Measurements from ENCODE around the gene AQP12A.
"Not testable (repeated sequence)": the region's sequence is repeated elsewhere in the genome, so short reads cannot be mapped to it uniquely, and the experiment has no call there.

Gene AQP12A

GRCh38 chr2:240662681-240663080 is 29.0 kb upstream of the AQP12A start:
- no peak for DNase-seq

- DNase-seq: no peak
Observed at GRCh38 chr2:240663546-240664190, 28.0 kb upstream of the AQP12A start.

DNA sequence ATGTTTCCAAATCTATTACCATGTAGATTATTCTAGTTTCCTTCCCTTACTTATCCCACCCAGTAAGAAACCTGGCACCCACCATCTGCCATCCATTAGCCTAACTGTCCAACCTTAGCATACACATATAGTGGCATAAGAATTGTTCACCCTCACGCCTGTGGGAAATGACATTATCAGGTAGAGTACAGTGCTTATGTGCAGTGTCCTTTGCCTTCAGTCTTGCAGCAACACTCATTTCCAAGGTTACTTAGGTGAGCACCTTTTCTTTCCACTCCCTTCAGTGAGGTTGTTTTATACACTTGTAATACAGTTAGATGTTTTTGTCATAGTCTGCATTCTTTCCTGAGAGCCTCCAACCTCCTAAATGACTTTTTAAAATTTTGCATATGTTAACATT is 27.0 kb upstream of the AQP12A start:
- DNase-seq: no peak

GRCh38 chr2:240670402-240670801 is 21.3 kb upstream of the AQP12A start:
- DNase-seq: no peak

DNA sequence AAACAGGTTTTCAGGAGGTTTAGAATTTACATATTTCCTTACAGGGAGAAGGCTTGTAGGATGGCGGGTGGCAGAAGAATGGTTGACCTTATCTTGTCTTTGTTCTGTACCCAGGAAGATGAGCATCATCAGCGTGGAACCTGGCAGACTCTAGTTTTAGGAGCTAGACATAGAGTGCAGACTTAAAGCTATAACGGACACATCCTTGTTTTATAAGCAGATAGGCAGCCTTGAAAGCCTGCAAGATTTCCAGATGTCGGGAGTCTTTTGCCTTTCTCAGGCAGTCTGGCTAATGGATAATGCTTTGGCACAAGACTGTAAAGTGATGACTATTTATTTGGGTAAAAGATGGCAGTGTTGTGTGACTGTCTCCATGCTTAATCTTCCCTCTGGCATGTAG is 20.7 kb upstream of the AQP12A start:
- no peak for DNase-seq

DNA sequence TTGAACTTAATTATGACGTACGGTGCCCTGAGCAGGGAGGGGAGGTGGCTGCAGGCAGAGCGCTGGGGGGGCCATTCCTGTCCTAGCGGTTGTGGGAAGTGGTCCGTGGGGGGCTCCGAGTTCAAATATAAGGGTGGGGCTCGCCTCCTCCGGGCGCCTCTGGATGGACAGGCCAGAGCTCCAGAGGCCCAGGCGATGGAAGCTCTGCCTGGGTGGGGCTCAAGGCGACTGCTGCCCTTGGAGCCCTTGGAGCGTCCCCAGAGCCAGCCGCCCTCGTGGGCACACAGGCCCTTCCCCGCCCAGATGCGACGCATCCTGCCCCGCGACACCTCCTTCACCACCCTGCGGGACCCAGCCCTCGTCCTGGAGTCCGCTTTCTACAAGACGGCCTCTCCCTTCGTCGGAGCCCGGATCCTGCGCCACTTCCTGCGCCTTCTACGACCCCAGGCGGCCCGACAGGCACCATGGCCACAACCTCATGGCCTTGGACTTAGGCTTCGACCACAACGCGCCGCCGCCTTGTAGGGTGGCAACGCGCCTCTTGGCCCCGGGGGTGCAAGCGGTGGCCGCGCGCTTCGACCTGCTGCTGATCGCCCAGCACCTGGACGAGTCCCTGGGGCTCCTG is 19.5 kb upstream of the AQP12A start:
- DNase-seq: no peak

DNA sequence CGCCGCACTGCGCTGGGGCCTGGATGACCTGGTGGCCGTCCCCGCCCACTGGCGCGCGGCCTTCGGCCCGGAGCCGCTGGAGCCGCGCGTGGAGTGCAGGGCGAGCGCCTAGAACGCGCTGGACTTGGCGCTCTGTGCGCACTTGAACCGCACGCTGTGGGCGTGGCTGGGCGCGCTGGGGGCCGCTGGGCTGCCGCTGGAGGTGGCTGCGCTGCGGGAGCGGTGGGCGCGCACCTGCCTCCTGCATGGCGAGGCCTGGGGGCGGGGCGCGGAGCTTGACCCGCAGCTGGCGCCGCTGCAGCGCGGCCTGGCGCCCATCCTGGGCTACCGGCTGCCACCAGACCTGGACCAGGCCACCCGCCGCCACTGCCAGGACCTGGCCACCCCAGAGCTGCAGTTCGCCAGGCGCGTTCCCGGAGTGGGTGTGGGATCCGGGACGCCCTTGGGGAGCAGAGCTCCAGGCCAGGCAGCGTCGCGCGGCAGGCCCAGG is 18.9 kb upstream of the AQP12A start:
- no peak for DNase-seq

- DNase-seq: not testable (repeated sequence)
Observed at GRCh38 chr2:240674461-240675184, 17.0 kb upstream of the AQP12A start.

GRCh38 chr2:240675345-240675744 is 16.3 kb upstream of the AQP12A start:
- DNase-seq: not testable (repeated sequence)

DNA sequence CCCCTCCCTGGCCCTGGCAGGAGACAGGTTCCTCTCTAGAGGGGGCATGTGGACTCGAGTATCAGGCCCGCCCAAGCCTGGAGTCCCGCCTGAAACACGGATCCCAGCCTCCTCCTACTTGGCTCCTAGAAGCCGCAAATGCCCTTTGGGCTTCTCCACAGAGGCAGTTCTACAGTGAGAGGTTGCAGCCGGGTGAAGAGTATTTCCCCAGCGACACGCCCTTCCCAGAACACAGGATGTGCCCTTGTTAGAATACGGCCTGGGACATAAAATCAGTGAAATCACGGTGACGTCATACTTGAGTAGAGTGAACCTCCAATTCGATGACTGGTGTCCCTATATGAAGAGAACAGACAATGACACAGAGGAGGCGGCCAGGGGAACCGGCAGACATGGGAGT is 13.6 kb upstream of the AQP12A start:
- DNase-seq: not testable (repeated sequence)

GRCh38 chr2:240678909-240679308 is 12.8 kb upstream of the AQP12A start:
- not testable (repeated sequence) for DNase-seq

DNA sequence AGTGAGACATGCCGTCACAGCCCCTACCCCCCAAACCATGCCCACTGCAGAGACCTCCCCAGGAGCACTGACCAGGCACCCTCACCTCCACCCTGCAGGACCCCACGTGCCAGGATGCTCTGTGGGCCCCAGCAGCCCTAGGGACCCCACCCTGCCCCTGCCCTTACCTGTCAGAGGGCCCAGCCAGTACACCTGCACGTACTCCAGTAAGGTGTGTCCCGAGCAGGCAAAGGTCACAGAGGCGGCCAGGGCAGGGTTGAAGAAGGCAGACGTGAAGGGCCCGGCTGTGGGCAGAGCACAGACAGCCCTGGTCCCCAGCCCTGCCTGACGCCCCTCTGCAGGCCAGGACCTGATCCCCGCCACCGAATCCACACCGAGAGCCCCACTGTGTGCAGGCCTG is 11.5 kb upstream of the AQP12A start:
- DNase-seq: not testable (repeated sequence)

DNA sequence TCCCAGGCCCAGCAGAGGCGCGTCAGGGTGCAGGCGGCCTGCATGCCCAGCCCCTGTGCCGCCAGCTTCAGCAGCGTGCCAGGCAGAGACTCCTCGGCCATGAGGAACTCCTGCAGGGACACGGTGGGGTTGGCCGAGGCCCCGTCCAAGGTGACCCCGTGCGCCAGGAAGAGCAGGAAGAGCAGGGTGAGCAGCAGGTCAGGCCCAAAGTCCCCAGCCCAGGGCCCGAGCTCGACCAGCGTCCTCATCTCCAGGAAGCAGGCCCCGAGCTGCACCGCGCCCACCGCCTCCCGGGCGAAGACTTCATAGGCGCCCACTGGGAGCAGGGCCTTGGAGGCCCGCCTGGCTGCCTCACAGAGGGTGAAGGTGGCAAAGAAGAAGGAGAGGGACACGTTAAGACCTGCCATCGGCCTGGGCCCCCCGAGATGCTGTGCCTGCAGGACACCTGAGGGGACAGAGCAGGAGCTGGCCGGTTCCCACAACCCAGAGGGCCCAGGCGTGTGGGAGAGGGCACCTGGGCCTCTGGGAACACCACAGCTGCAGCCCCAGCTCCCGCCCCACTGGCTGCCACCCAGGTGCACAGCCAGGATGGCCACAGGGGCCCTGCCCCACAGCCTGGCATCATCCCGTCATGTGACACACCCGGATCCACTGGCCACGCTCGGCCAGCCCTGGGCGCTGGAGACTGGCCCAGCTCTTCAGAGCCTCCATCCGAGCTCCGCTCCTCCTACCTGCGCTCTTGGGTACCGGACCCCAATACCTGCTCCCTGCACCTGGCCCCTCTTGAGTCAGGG is 9.0 kb upstream of the AQP12A start, which contains the start of gene AQP12B:
Gene AQP12B, minus strand, starts transcription at position 455 of the 794 bp plus-strand sequence. Its CDS starts 48 bp downstream, at position 407.
- DNase-seq: not testable (repeated sequence)

GRCh38 chr2:240683329-240683979 is 8.2 kb upstream of the AQP12A start:
- not testable (repeated sequence) for DNase-seq

DNA sequence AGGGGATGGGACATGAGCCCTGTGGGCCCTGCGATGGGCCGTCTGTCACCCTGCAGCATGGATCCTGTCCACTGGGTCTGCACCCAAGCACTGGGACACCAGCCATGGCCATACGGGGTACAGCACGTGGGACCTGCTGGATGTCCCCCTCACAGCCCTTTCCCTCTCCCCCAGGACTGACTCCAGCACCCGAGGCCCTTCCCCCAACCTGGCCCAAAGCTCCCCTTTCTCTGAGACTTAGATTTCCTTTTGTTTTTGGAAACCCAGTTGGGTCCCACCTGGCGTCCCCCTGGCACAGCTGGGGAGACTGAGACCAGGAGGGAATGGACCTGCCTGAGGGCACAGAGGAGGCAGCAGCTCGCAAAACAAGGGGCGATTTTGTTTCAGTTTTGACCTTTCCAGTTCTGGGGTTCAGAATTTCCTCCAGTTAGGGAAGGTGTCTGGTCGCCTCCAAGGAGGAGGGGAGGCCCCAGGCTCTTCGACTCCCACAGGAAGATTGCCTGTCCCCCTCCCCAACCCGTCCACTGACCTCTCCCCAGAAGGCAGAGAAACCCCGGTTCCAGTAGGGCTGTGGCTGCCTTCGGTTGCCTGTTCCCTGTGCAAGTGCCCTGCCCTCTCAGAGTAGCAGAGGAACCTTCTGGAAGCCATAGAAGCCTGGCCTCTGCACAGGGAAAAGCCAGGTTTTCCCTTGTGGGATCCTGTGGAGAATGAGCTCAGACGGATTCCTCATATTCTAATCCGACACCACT is 7.5 kb upstream of the AQP12A start:
- DNase-seq: not testable (repeated sequence)

GRCh38 chr2:240685771-240686371 is 5.8 kb upstream of the AQP12A start:
- no peak for DNase-seq

DNA sequence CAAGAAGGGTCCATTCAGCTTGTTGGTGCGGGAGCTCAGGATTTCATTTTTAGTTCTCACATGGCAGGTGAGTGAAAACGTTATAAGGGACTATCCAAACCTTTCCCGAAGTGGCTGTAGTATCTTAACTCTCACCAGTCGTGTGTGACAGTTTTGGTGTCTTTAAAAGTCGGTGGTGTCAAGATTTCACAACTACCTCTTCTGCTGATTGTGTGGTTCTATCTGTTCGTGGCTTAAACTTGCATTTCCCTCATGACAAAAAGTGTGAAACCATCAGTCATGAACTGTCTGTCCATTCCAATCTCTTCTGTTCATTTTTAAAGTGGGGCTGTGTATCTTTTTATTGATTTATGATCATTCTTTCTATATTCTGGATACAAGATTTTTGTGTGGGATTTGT is 5.2 kb upstream of the AQP12A start:
- no peak for DNase-seq

- DNase-seq: no peak
Observed at GRCh38 chr2:240687045-240687740, 4.5 kb upstream of the AQP12A start.

DNA sequence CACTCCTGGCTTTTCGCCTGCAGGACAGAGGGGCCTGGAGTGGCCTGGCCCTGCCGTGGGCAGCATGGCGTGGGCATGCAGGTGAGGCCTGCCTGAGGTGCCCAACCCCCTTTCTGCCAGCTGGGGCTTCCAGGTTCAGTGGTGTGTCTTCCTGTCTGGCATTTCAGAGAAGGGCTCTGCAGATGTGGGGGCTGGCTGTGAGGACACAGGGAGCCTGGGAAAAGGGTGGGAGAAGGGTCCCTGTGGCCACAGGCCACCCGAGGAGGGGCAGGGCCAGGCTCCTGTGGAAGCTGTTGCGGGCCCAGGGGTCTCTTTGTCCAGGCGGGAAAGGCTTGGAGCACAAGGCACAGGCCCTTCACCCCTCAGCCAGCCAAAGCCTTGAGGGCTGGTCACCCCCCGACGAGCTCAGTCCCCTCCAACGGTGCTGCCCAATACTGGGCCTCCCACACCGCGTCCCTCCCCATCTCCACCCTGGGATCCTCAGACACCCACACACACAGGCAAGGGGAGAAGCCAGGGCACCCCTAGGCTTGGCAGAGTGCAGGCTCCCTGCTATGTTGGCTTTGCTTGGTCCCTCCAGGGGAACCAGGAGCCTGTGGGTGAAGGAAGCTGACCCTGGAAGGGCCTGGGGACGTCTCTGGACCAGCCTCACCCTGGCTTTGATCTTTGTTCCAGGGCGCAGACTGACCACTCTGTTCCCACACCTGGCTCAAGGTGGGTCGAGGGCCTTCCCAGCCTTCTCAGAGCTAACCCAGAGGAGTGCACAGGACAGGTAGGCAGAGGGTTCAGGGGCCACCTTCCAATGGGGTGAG is 3.7 kb upstream of the AQP12A start:
- no peak for DNase-seq

DNA sequence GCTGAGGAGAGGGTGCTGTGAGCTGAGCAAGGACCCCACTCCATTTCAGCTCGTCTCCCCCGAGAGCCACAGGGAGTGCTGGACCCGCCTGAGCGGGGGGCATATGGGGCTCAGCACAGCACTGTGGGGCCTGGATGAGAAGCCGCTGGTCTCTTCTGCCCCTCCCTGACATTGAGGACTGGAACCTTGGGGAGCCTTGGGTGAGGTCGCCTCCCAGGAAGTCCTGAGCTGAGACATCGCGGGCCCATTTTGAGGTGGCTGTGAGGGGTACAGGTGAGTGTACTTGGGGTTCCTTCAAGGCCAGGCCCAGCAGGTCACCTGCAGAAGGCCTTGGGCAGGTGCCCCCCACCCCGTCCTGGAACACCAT is 3.1 kb upstream of the AQP12A start:
- DNase-seq: no peak
